Inferior parietal cortex (tissue), 1 donor: ENCODE data around the gene SEC23A.
A peak's percentile ranks its signal among the peaks of the same experiment; 100 is the strongest.
"Not testable (repeated sequence)": the region's sequence is repeated elsewhere in the genome, so short reads cannot be mapped to it uniquely, and the experiment has no call there.

Experiments
- DNase-seq: peaks from one replicate; pipeline ENCODE4 v3.0.0-alpha.2; 2016; ENCODE audit errors: extremely low spot score

The SEC23A gene

GRCh38 chr14:39102969-39103957, at the start of gene SEC23A:
Gene SEC23A (minus strand): TSS chr14:39103235. CDS start chr14:39096118, 7,117 bp downstream.
- DNase-seq, result peak; percentile 63

GRCh38 chr14:39145266-39145966, 42.4 kb upstream of the SEC23A start:
- peak; percentile 22 for DNase-seq

- DNase-seq, result not testable (repeated sequence)
Measured at GRCh38 chr14:39143226-39143625, 40.2 kb upstream of the SEC23A start.

GRCh38 chr14:39141623-39142022, 38.6 kb upstream of the SEC23A start:
- not testable (repeated sequence) for DNase-seq

- no peak for DNase-seq
Measured at GRCh38 chr14:39140170-39140569, 37.1 kb upstream of the SEC23A start.

- DNase-seq, result no peak
Measured at GRCh38 chr14:39138440-39138839, 35.4 kb upstream of the SEC23A start.

GRCh38 chr14:39137835-39138234, 34.8 kb upstream of the SEC23A start:
- DNase-seq, result not testable (repeated sequence)

GRCh38 chr14:39122330-39123138, 19.5 kb upstream of the SEC23A start:
- no peak for DNase-seq

GRCh38 chr14:39114073-39114838, 11.2 kb upstream of the SEC23A start, which contains the start of gene GEMIN2:
Gene GEMIN2 (plus strand): TSS chr14:39114323. CDS start chr14:39114339, 16 bp downstream.
- peak; percentile 98 for DNase-seq

- DNase-seq, result no peak
Measured at GRCh38 chr14:39113685-39114072, 10.6 kb upstream of the SEC23A start.

- no peak for DNase-seq
Measured at GRCh38 chr14:39109893-39110715, 7.1 kb upstream of the SEC23A start.

GRCh38 chr14:39108791-39109190, 5.8 kb upstream of the SEC23A start:
- DNase-seq, result no peak

- peak; percentile 36 for DNase-seq
Measured at GRCh38 chr14:39107591-39107996, 4.6 kb upstream of the SEC23A start.

GRCh38 chr14:39104078-39104801, 1.2 kb upstream of the SEC23A start:
- DNase-seq, result not testable (repeated sequence)

- peak; percentile 50 for DNase-seq
Measured at GRCh38 chr14:39102265-39102968, 618 bp downstream of the SEC23A start.

GRCh38 chr14:39099748-39100147, 3.3 kb downstream of the SEC23A start:
- no peak for DNase-seq

GRCh38 chr14:39099215-39099614, 3.8 kb downstream of the SEC23A start:
- DNase-seq, result not testable (repeated sequence)

GRCh38 chr14:39097159-39097558, 5.9 kb downstream of the SEC23A start:
- no peak for DNase-seq

- DNase-seq, result no peak
Measured at GRCh38 chr14:39094515-39094914, 8.5 kb downstream of the SEC23A start.
